ENCODE results near the gene KPNA6.
A peak's percentile ranks its signal among the peaks of the same experiment; 100 is the strongest.
"Not testable (repeated sequence)": the region's sequence is repeated elsewhere in the genome, so short reads cannot be mapped to it uniquely, and the experiment has no call there.

KPNA6 gene

GRCh38 chr1:32094746-32095521, 12.9 kb upstream of the KPNA6 start:
- H3K27ac ChIP-seq, result no peak overlapping the region

GRCh38 chr1:32099426-32099825, 8.4 kb upstream of the KPNA6 start:
- no peak overlapping the region for H3K27ac ChIP-seq

More at GRCh38 chr1:32094746-32095521, 12.9 kb upstream of the KPNA6 start:
- no peak overlapping the region for H3K4me3 ChIP-seq

GRCh38 chr1:32100359-32100758, 7.5 kb upstream of the KPNA6 start:
- H3K4me3 ChIP-seq, result no peak overlapping the region
- peak overlapping the region in 3 of 21 experiments; percentile 14 to 20 (median 20) for H3K27ac ChIP-seq

More at GRCh38 chr1:32099426-32099825, 8.4 kb upstream of the KPNA6 start:
- H3K4me3 ChIP-seq, result no peak overlapping the region

- H3K27ac ChIP-seq, result peak overlapping the region in 2 of 21 experiments; percentile 20
- no peak overlapping the region for H3K4me3 ChIP-seq
These were observed 6.8 kb upstream of the KPNA6 start for GRCh38 chr1:32100807-32101708.

- Histone ChIP-seq H3K27ac (no peak overlapping the region), H3K4me3 (no peak overlapping the region)
These were observed 3.7 kb upstream of the KPNA6 start for GRCh38 chr1:32104127-32104526.

GRCh38 chr1:32105338-32105737, 2.5 kb upstream of the KPNA6 start:
- no peak overlapping the region for H3K4me3 ChIP-seq

GRCh38 chr1:32106663-32107275, 1.1 kb upstream of the KPNA6 start:
- H3K4me3 ChIP-seq, result peak overlapping the region in 1 of 7 experiments; percentile 90
- H3K27ac ChIP-seq, result peak overlapping the region in 8 of 21 experiments; percentile 90 to 97 (median 94)

More at GRCh38 chr1:32105338-32105737, 2.5 kb upstream of the KPNA6 start:
- no peak overlapping the region for H3K27ac ChIP-seq

- Histone ChIP-seq H3K4me3 (no peak overlapping the region), H3K27ac (peak overlapping the region in 2 of 21 experiments; percentile 31 to 54)
These were observed 3.3 kb downstream of the KPNA6 start for GRCh38 chr1:32111040-32111623.

GRCh38 chr1:32111789-32112188, 3.9 kb downstream of the KPNA6 start:
- Histone ChIP-seq H3K4me3 (no peak overlapping the region), H3K27ac (peak overlapping the region in 2 of 21 experiments; percentile 31 to 54)

GRCh38 chr1:32112806-32113375, 5.0 kb downstream of the KPNA6 start:
- Histone ChIP-seq H3K4me3 (no peak overlapping the region), H3K27ac (no peak overlapping the region)

GRCh38 chr1:32113436-32113835, 5.6 kb downstream of the KPNA6 start:
- not testable (repeated sequence) for H3K4me3 ChIP-seq, H3K27ac ChIP-seq

- Histone ChIP-seq H3K27ac (no peak overlapping the region), H3K4me3 (no peak overlapping the region)
These were observed 6.6 kb downstream of the KPNA6 start for GRCh38 chr1:32114420-32114819.

- Histone ChIP-seq H3K4me3 (no peak overlapping the region), H3K27ac (peak overlapping the region in 4 of 21 experiments; percentile 13 to 54 (median 28))
These were observed 7.6 kb downstream of the KPNA6 start for GRCh38 chr1:32115496-32115895.

GRCh38 chr1:32116531-32116930, 8.7 kb downstream of the KPNA6 start:
- H3K4me3 ChIP-seq, result no peak overlapping the region
- peak overlapping the region in 2 of 21 experiments; percentile 13 to 21 for H3K27ac ChIP-seq

- H3K27ac ChIP-seq, result peak overlapping the region in 3 of 21 experiments; percentile 2 to 10 (median 5)
- H3K4me3 ChIP-seq, result no peak overlapping the region
These were observed 14.3 kb downstream of the KPNA6 start for GRCh38 chr1:32122151-32122550.

- not testable (repeated sequence) for H3K27ac ChIP-seq, H3K4me3 ChIP-seq
These were observed 15.5 kb downstream of the KPNA6 start for GRCh38 chr1:32123361-32123760.

GRCh38 chr1:32125313-32125712, 17.5 kb downstream of the KPNA6 start:
- H3K27ac ChIP-seq, result no peak overlapping the region
- H3K4me3 ChIP-seq, result no peak overlapping the region

- H3K27ac ChIP-seq, result peak overlapping the region in 1 of 21 experiments; percentile 5
- no peak overlapping the region for H3K4me3 ChIP-seq
These were observed 18.9 kb downstream of the KPNA6 start for GRCh38 chr1:32126770-32127169.

Measured in skin epidermis (tissue), 12 donors.